Lung (tissue), 12 donors: ENCODE results near the gene EEF2. TPM values are rescaled to one million over a fixed set of nuclear protein-coding genes. Genes with fewer than 3 reads are reported as not detected.
A peak's percentile ranks its signal among the peaks of the same experiment; 100 is the strongest.
"Not testable (repeated sequence)": the region's sequence is repeated elsewhere in the genome, so short reads cannot be mapped to it uniquely, and the experiment has no call there.

Source experiments
- ATAC-seq: fragments of 200-7000 bp; cut with Tn5 transposase; one replicate; pipeline ENCODE4 v1.9.1; 2020; ENCODE audit warnings: moderate number of reproducible peaks; ENCODE audit not compliant: insufficient read depth, low FRiP score
- DNase-seq, 3 donors: peaks; one replicate each; pipeline ENCODE4 v3.0.0-alpha.2; 2013 to 2017
- H3K27ac ChIP-seq, 2 donors: one replicate each; pipeline ENCODE4 v1.5.1; 2013; ENCODE audit warnings: mild to moderate bottlenecking in 2 of 2, moderate library complexity in 2 of 2, control low read depth in 1 of 2, inconsistent platforms in 1 of 2, low read depth in 1 of 2, low read length in 1 of 2
- H3K27me3 ChIP-seq, 3 donors: one replicate each; pipeline ENCODE4 v1.5.1; 2013; ENCODE audit warnings: low read length in 2 of 3; ENCODE audit not compliant: control insufficient read depth in 3 of 3, insufficient read depth in 3 of 3
- H3K36me3 ChIP-seq, 4 donors: one replicate each; pipeline ENCODE4 v1.5.1; 2013; ENCODE audit warnings: low read length in 4 of 4, mild to moderate bottlenecking in 1 of 4, moderate library complexity in 1 of 4; ENCODE audit not compliant: control insufficient read depth in 4 of 4, insufficient read depth in 4 of 4
- H3K4me1 ChIP-seq, 5 donors: one replicate each; pipeline ENCODE4 v1.5.1; 2013; ENCODE audit warnings: low read length in 5 of 5, mild to moderate bottlenecking in 2 of 5, moderate library complexity in 1 of 5; ENCODE audit not compliant: control insufficient read depth in 5 of 5, insufficient read depth in 5 of 5
- H3K4me3 ChIP-seq: one replicate; pipeline ENCODE4 v1.5.1; 2013; ENCODE audit warnings: mild to moderate bottlenecking, control low read depth, moderate library complexity
- H3K9ac ChIP-seq, 2 donors: one replicate each; pipeline ENCODE4 v1.5.1; 2013; ENCODE audit warnings: low read length in 2 of 2, control low read depth in 1 of 2; ENCODE audit not compliant: insufficient read depth in 1 of 2
- H3K9me3 ChIP-seq, 4 donors: one replicate each; pipeline ENCODE4 v1.5.1; 2013; ENCODE audit warnings: low read length in 3 of 4, mild to moderate bottlenecking in 1 of 4, moderate library complexity in 1 of 4; ENCODE audit not compliant: control insufficient read depth in 4 of 4, insufficient read depth in 3 of 4
- WGBS, 2 donors: extraction: QIAGEN DNeasy Blood & Tissue Kit; methylation state at CpG; one replicate each; pipeline ENCODE4 v1.1.7; 2013; 5-methylcytosine and 5-hydroxymethylcytosine counted together
- polyA plus RNA-seq, 2 donors: library from polyadenylated mRNA; stranded (reverse); fragments of 200-250 nt; gene quantifications; one replicate each; pipeline ENCODE4 v1.2.1, GENCODE V29; 2013
- total RNA-seq, 2 donors: library from RNA; depleted of rRNA in 1 of 2; stranded (reverse); fragments of >200 nt in 1 of 2; gene quantifications; one replicate each; pipeline ENCODE4 v1.2.1, GENCODE V29; 2014 to 2021
- TF ChIP-seq, protein P1 (sequence below): IDR thresholded peaks from 2 replicates; pipeline ENCODE4 v1.5.1; 2012; ENCODE audit warnings: mild to moderate bottlenecking; ENCODE audit errors: control extremely low read depth, extremely low read depth
- donor health status: control.
- donor health status: control.
- donor health status: Bipolar disorder and iron deficiency.
- donor health status: healthy.
- donor health status: DM: yes; HTN: yes; CAD: no.

The EEF2 gene
- total and polyA plus RNA-seq, 4 donors, result 994 to 1,934 (median 1,345) TPM

DNA sequence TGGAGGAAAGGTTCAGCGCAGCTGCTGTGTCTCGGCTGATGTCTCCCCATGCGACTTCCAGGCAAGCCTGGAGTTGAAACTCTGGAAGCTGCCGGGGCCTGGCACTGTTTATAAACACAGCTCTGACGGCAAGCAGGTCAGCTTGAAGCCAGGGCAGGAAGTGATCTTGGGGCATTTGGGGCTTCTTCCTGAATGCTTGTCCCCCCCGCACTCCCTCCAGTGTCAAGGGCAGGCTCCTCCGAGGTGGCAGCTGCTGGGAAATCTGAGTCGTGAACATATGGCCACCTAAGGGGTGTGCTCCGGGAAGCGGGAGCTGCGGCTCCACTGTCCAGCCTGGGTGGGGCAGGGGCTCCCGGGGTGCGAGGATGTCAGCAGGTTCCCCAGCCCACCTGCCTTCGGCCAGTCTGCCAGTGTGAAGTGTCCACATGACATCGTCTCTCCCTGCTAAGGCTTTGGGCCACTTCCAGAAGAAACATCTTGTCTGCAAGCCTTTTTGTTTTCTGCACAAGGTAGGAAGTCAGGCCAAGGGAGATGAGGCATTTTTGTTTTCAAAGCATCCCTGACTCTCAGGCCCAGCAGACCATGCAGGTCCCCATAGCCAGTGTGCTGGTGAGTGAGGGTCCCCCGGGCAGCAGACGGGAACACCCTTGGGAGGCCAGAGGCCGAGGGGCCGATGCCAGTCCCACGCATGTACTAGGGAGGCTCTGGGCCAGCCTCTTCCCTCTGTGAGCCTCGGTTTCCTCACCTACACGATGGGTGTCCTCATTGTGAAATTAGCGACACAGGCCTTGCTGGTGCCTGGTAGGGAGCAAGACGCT is 24.9 kb upstream of the EEF2 start:
- no peak overlapping the region for H3K9ac ChIP-seq
- ATAC-seq, result no peak
- WGBS, 2 donors, result 68 to 78% methylated on average over 24 of the region's 24 CpGs
- DNase-seq, result peak in 2 of 3 donors; percentile 16 to 25
- H3K4me3 ChIP-seq, result no peak overlapping the region
- TF ChIP-seq, protein P1, sequence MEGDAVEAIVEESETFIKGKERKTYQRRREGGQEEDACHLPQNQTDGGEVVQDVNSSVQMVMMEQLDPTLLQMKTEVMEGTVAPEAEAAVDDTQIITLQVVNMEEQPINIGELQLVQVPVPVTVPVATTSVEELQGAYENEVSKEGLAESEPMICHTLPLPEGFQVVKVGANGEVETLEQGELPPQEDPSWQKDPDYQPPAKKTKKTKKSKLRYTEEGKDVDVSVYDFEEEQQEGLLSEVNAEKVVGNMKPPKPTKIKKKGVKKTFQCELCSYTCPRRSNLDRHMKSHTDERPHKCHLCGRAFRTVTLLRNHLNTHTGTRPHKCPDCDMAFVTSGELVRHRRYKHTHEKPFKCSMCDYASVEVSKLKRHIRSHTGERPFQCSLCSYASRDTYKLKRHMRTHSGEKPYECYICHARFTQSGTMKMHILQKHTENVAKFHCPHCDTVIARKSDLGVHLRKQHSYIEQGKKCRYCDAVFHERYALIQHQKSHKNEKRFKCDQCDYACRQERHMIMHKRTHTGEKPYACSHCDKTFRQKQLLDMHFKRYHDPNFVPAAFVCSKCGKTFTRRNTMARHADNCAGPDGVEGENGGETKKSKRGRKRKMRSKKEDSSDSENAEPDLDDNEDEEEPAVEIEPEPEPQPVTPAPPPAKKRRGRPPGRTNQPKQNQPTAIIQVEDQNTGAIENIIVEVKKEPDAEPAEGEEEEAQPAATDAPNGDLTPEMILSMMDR, result no peak
- H3K27me3 ChIP-seq, result no peaks in the 10 kb centered on the region
- H3K36me3 ChIP-seq, result peaks cover 0 to 27% (median 8%) of the 10 kb centered on the region in 4 donors
- H3K4me1 ChIP-seq, result peaks cover 9 to 35% (median 19%) of the 10 kb centered on the region in 5 donors
- no peak overlapping the region for H3K27ac ChIP-seq
- H3K9me3 ChIP-seq, result no peaks in the 10 kb centered on the region

DNA sequence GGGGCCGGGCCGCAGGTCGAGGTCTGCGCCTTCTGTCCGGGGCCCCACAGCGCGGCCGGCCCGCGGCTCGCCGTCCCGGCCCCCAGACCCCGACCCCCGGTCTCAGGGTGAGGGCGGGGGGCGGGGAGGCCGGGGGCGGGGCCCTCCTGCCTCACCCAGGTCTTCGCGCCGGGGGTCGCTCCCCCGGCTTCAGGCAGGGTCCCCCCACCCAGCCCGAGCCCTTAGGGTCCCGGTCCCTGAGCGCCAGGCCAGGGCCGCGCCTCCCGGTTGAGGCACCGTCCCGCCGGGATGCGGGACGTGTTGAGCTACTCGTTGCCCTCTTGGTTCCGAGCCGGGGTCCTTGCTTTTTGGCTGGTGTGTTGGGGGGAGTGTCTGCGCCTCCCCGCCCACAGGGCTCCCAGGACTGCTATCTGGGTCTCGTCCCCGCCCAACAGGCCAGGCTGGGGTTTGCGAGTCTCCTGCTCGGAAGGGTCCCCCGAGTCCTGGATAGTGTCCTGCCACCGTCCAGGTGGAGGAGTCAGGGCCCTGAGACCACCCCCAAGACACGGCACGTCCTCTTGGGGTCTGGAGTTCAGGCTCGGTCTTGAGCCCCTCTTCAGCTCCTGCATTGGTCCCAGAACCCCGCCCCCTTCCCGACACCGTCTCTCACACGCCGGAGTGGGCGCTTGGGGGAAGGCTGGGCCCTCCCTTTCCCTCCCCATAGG is 22.7 kb upstream of the EEF2 start:
- peak overlapping the region; percentile 24 to 86 for H3K27ac ChIP-seq

DNA sequence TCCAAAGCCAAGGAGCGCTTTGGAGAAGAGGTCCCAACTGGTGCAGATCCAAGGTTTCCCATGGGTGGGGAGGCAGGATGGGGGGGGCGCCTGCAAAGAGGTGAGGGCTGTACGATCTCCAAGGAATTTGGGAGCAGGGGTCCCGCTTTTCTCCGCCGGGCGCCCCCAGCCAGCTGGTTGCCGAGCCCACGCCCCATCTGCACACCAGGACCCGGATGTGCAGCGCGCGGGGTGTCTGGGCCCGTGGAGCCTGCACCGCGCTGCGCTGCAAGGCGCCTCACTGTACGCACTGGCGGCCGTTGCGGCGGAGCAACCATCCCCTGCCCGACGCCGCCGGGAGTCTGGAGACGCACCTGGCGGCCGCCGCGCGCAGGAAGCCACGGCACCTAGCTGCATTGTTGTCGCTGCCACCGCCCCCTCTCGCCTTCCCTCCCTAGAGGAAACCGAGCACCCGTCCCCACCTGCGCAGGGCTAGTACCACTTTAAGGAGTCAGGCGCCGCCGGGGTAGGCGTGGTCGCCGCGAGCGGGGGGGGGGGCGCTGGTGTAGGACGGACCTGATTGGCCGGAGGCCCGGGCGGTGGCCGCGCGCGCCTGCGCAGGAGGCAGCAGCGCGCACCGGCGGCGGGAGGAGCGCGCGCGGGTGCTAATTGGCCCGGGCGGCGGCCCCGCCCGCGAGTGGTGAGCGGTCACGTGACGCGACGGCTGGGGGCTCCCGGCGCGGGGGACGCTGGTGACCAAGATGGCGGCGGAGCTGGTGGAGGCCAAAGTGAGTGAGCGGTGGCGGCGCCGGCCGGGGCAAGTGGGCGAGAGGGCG is 22.0 kb upstream of the EEF2 start, which contains the start of gene PIAS4:
Gene PIAS4 (plus strand): TSS at position 716 of the 815 bp plus-strand sequence. CDS start 25 bp downstream, at position 741.
- Histone ChIP-seq H3K27me3 (no peaks in the 10 kb centered on the region), H3K4me1 (peaks cover 9 to 32% (median 14%) of the 10 kb centered on the region in 5 donors), H3K9me3 (no peaks in the 10 kb centered on the region), H3K9ac (peak within 1 kb of the TSS; percentile 68 to 76), H3K27ac (peak within 1 kb of the TSS; percentile 76 to 86), H3K4me3 (peak within 1 kb of the TSS; percentile 83), H3K36me3 (peaks cover 0 to 5% (median 2%) of the 10 kb centered on the region in 4 donors)
- TF ChIP-seq, protein P1, result no peak
- 0% methylated on average over 54 to 91 of the region's 91 CpGs for WGBS, 2 donors
- DNase-seq, result peak; percentile 96 to 98 (median 97)
- peak; percentile 94 for ATAC-seq

More for the DNA sequence above, 22.7 kb upstream of the EEF2 start:
- Histone ChIP-seq H3K27me3 (no peaks in the 10 kb centered on the region), H3K9ac (peak overlapping the region; percentile 68 to 76), H3K9me3 (no peaks in the 10 kb centered on the region), H3K36me3 (peaks cover 0 to 8% (median 2%) of the 10 kb centered on the region in 4 donors), H3K4me3 (peak overlapping the region; percentile 83), H3K4me1 (peaks cover 9 to 32% (median 14%) of the 10 kb centered on the region in 5 donors)
- WGBS, 2 donors, result 0 to 1% methylated on average over 24 to 55 of the region's 55 CpGs
- TF ChIP-seq, protein P1, result no peak
- DNase-seq (peak; percentile 29 to 45 (median 40)), ATAC-seq (no peak)

DNA sequence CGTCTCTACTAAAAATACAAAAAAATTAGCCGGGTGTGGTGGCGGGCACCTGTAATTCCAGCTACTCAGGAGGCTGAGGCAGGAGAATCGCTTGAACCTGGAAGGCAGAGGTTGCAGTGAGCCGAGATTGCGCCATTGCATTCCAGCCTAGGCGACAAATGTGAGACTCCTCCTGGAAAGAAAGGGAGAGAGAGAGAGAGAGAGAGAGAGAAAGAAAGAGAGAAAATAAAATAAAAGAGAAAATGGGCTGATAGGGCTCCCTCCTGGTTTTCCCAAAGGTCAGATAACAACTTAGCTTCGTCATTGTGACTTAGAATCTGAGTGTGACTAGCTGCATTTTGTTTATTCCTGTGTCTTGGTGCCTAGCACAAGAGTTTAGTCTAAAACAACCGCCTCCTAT is 20.2 kb upstream of the EEF2 start:
- H3K4me3 ChIP-seq, H3K27ac ChIP-seq, DNase-seq, H3K27me3 ChIP-seq, H3K9ac ChIP-seq, H3K9me3 ChIP-seq, H3K36me3 ChIP-seq, ATAC-seq: not testable (repeated sequence)
- peaks cover 9 to 23% (median 9%) of the 10 kb centered on the region in 5 donors for H3K4me1 ChIP-seq
- WGBS, 2 donors, result 92 to 96% methylated on average over 9 of the region's 9 CpGs

DNA sequence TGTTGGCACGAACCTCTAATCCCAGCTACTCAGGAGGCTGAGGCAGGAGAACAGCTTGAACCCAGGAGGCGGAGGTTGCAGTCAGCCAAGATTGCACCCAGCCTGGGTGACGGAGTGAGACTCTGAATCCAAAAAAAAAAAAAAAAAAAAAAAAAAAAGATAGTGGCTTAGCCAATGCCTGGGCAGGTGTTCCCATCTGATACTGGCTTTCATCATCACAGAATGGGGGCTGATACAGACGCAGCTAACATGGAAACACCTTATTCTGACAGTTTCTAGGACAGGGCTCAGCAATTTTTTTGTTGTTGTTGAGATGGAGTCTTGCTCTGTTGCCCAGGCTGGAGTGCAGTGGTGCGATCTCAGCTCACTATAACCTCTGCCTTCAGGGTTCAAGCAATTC is 15.5 kb upstream of the EEF2 start:
- 79 to 92% methylated on average over 5 of the region's 5 CpGs for WGBS, 2 donors
- not testable (repeated sequence) for H3K9ac ChIP-seq, H3K27me3 ChIP-seq, H3K27ac ChIP-seq, DNase-seq, ATAC-seq, H3K9me3 ChIP-seq, H3K36me3 ChIP-seq, H3K4me3 ChIP-seq, H3K4me1 ChIP-seq
